Endometrial microvascular endothelial cells (primary cell): ENCODE measurements around the gene ASIC2. TPM values are rescaled to one million over a fixed set of nuclear protein-coding genes. Genes with fewer than 3 reads are reported as not detected.

Experiments used
- in situ Hi-C: cut with HindIII; loops from 2 replicates; pipeline ENCODE4 v1.10.0; 2017; ENCODE audit warnings: low sequenced_read_pairs, low pct_unique_long_range_greater_than_20kb; ENCODE audit errors: inconsistent ontology term
- total RNA-seq: library from RNA; depleted of rRNA; stranded (reverse); fragments of >200 nt; gene quantifications from one replicate; pipeline ENCODE4 v1.2.3, GENCODE V29; 2015; ENCODE audit errors: inconsistent ontology term

ASIC2 gene
- not detected for total RNA-seq

- in situ Hi-C loops, result no loop called here
These were observed at the start of gene ASIC2 for GRCh38 chr17:33292981-33293867. Gene ASIC2 (minus strand): TSS chr17:33293295.

DNA sequence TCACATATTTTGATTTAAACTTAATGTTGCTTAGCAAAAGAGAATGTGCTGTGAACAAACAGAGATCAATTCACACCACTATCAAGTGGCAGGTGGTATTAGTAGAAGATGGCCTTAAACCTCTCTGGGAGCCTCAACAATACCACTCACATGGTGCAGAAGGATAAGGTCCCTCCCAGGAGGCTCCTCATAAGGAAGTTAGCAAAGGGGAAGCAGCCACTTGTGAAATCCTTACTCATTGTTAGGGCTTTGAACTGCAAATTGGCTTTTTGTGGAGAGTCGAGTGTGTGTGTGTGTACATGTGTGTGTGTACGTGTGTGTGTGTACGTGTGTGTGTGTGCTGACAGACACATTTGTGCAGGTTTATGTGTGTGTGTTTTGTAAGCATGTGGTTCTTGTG lies 48.9 kb upstream of the ASIC2 start:
- in situ Hi-C loops, result no loop called here

- in situ Hi-C loops, result no loop called here
These were observed 45.1 kb upstream of the ASIC2 start for GRCh38 chr17:33338242-33338641.

DNA sequence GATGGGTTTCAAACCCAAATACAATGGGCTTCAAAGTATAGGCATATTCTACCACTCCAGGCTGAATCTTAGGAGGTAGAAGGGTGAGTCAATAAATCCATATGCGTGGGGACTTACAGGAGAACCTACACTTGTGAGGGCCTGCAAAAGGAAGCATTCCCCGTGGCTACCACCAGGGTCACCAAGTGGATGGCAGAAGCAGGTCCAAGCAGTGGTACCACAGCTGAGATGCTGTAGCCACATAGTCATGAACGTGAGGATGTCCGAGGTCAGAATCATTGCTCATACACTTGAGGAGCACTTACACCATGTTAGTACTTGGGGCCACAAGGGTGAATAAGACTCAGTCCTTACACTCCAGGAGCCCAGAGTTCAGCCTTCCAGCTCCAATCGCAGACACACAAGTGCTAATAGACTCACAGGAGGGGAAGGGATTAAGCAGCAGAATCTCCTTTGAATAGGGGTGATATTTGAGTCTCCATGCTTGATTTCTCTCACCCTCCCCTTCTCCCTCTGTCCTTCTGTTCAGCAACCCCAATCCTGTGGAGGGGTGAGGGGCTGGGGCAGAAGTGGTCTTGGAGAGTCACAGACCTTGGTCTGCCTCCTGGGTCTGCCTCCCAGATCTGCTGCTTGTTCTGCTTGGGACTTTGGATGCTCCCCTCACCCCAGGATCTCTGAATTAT lies 42.5 kb upstream of the ASIC2 start:
- in situ Hi-C loops, result no loop called here

DNA sequence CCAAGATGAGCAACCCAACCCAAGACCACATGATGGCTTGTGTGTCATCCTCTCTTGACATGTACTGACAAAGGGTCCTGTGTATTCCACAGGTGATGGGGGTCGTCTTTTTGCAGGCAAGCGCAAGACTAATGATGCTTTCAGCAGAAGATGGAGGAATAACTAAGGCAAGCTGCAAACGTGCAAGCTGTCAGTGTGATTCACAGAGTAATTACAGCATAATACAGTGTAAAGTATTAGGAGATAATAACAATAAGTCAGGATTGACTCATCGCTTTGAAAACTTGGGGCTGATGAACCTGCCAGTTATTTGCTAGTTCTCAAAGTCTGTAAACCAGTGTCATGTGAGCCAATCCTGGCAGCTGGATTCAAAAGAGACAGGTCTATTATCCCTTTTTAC lies 41.6 kb upstream of the ASIC2 start:
- in situ Hi-C loops, result no loop called here

- in situ Hi-C loops, result no loop called here
These were observed 37.8 kb upstream of the ASIC2 start for GRCh38 chr17:33330877-33331276.

GRCh38 chr17:33328129-33328528 lies 35.0 kb upstream of the ASIC2 start:
- in situ Hi-C loops, result no loop called here

DNA sequence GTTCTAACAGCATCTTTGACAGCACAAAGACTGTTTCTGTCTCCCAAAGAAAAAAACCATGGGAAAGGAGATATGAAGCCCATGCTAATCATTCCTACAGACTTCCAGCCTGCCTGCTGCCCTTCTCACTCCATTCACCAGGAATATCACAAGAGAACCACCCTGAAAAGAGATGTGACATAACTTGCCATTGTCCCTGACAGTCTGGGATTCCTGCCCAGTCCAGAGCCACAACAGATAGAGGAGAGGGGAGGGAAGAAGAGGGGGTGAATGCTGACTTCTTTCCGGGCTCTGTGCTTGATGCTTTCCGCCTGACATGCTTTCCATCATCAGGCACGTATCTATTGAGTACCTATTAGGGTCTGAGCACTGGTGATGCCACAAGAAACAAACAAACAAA lies 31.6 kb upstream of the ASIC2 start:
- in situ Hi-C loops, result no loop called here

DNA sequence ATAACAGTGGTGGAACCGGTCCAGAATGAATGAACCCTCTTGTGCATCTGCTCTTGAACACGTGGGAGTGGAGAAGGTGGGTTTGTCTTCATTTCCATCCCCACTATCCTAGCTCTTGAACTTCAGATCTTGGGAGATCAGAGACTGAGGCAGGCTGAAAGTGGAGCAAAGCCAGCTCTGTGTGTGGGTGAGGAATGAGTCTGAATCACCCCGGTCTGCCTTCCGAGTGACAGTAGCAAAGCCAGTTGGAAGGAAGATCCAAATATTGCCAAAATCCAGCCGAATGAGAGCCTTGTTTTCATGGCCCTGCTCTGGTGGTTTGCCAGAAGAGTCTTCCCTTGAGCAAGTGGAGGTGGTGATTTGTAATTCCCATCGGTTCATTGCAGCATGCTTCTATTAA lies 29.0 kb upstream of the ASIC2 start:
- in situ Hi-C loops, result no loop called here

DNA sequence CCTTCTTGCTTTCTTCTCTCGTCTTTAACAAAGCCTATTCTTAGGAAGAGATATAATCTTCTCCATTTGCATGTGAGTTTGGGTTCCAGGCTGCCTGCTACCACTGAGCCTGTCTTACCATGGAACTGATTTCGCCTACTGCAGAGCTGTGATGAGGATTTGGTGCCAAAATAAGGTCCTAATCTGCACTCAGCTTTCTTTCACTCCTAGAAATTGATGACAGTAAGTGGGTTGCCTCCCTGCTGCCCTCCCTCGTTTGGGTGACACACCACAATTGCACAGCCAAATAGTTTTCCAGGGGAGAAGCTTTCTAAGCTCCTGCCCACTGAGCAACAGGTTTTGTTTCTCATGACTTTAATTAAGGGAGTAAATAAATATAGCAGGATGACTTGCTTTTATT lies 25.1 kb upstream of the ASIC2 start:
- in situ Hi-C loops, result no loop called here

- in situ Hi-C loops, result no loop called here
These were observed 23.7 kb upstream of the ASIC2 start for GRCh38 chr17:33316746-33317145.

DNA sequence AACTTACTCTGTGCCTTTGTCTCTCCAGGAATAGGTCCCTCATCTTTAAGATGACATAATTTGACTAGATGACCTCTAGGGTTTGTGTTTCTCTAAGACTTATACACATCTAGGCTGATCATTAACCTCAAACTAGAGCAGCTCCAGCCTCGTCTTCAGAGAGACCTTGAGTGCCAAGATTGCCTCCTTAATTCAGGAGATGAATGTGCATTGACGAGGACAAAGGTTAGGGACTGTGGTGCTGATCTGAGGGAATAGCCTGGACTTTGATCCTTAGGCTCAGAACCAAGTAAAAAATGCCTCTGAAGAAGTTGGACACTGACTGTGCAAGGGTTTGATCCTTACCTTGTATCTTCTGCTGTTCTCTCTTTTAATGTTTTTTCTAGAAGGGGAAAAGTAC lies 17.2 kb upstream of the ASIC2 start:
- in situ Hi-C loops, result no loop called here

GRCh38 chr17:33303254-33303653 lies 10.2 kb upstream of the ASIC2 start:
- in situ Hi-C loops, result no loop called here

GRCh38 chr17:33302394-33302793 lies 9.3 kb upstream of the ASIC2 start:
- in situ Hi-C loops, result no loop called here

DNA sequence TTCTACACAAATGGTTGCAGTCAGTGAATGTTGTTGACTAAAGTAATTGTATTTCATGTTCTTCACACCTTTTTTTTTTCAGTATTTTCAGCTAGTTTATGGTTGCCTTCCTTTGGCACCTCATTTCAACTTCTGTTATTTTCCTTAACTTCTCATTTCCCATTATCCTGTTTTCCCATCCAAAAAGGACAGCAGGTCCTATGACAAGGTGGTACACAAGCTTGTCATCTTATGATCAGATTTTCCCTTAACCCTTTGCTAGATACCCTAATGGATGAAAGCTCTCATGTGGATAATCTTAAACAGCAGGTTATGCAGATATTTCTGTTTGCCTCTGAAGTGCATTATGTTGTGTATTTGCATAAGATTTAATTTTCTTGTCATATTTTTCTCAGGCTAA lies 7.1 kb upstream of the ASIC2 start:
- in situ Hi-C loops, result no loop called here

GRCh38 chr17:33299115-33299514 lies 6.0 kb upstream of the ASIC2 start:
- in situ Hi-C loops, result no loop called here

- in situ Hi-C loops, result no loop called here
These were observed 4.5 kb upstream of the ASIC2 start for GRCh38 chr17:33297643-33298042.

DNA sequence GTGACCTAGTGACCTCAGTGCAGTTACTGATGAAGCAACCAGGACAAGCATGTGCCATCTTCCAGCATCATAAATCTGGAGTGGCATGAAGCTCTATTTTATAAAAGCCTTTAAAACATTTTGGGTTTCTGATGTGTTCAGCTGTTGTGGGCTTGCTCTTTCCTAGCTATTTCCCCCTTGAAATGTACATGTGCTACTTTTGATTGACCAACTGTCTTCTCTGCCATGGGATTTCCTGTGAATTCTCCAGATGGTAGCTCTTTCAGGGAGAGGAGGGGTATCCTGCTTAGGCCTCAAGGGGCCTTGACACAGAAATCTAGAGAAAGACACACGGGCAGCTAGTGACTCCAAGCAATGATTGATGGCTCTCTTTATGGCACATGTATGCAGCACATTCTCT lies 1.9 kb upstream of the ASIC2 start:
- in situ Hi-C loops, result no loop called here

- in situ Hi-C loops, result no loop called here
These were observed 704 bp downstream of the ASIC2 start for GRCh38 chr17:33292201-33292980.
